ENCODE results near the gene HNRNPF. TPM values are rescaled to one million over a fixed set of nuclear protein-coding genes. Genes with fewer than 3 reads are reported as not detected.
"Not testable (repeated sequence)": the region's sequence is repeated elsewhere in the genome, so short reads cannot be mapped to it uniquely, and the experiment has no call there.

HNRNPF gene
- total RNA-seq, 1 donor from 2014 or later: 175 TPM

DNA sequence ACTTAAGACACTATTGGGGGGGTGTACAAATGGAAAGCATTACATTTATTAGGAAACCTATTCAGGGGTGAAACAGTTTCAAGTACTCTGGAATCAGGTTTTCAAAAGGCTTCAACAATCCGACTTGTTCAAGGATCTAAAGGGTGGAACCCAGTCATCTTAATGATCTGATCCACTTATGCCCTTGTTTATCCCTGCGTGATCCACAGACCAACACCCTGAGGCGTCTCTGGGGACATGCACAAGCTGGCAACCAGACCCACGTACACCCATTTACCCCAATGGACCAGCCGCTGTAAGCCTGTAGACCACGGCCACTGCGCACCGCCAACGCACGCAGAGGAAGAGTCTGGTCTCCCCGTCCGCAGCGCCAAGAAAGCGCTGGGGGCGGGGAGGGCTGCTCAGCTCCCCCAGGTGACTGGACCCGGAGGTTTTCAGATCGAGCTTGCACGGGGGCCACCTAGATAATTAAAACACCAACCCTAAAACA, 13.4 kb downstream of the HNRNPF start:
- Histone ChIP-seq H3K9ac (peak overlapping the region; percentile 24), H3K36me3 (peaks cover 19% of the 10 kb centered on the region), H3K27me3 (no peaks in the 10 kb centered on the region), H3K4me3 (peak overlapping the region; percentile 66), H3K79me2 (ENCODE audit: low read depth) (peaks cover 99% of the 10 kb centered on the region), H3K27ac (no peak overlapping the region), H3K4me2 (peak overlapping the region; percentile 87), H2AFZ (replicated peaks) (no peak overlapping the region), H3K4me1 (peaks cover 31% of the 10 kb centered on the region), H4K20me1 (ENCODE audit: low read depth) (peaks cover 90% of the 10 kb centered on the region), H3F3A (ENCODE audit: low read depth) (peaks cover 71% of the 10 kb centered on the region), H3K9me3 (ENCODE audit: low read depth) (no peaks in the 10 kb centered on the region)
- peaks cover 38% of the 10 kb centered on the region for H3K36me3 Mint-ChIP-seq
- no peak for DNase-seq (ENCODE audit: low spot score)
- H3K4me3 Mint-ChIP-seq: peak overlapping the region; percentile 90
- no peak for TF ChIP-seq EZH2phosphoT487 (IDR thresholded peaks at IDR 0.05)
- TF ChIP-seq, protein P1, sequence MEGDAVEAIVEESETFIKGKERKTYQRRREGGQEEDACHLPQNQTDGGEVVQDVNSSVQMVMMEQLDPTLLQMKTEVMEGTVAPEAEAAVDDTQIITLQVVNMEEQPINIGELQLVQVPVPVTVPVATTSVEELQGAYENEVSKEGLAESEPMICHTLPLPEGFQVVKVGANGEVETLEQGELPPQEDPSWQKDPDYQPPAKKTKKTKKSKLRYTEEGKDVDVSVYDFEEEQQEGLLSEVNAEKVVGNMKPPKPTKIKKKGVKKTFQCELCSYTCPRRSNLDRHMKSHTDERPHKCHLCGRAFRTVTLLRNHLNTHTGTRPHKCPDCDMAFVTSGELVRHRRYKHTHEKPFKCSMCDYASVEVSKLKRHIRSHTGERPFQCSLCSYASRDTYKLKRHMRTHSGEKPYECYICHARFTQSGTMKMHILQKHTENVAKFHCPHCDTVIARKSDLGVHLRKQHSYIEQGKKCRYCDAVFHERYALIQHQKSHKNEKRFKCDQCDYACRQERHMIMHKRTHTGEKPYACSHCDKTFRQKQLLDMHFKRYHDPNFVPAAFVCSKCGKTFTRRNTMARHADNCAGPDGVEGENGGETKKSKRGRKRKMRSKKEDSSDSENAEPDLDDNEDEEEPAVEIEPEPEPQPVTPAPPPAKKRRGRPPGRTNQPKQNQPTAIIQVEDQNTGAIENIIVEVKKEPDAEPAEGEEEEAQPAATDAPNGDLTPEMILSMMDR (IDR thresholded peaks at IDR 0.05): no peak
- TF ChIP-seq EZH2 (IDR thresholded peaks at IDR 0.05): peak; percentile 23
- peaks cover 45% of the 10 kb centered on the region for H3K4me1 Mint-ChIP-seq
- H3K9me3 Mint-ChIP-seq: peaks cover 2% of the 10 kb centered on the region
- H3K27ac Mint-ChIP-seq: peak overlapping the region; percentile 91
- H3K27me3 Mint-ChIP-seq (ENCODE audit: insufficient read depth, low read depth): peaks cover 6% of the 10 kb centered on the region

DNA sequence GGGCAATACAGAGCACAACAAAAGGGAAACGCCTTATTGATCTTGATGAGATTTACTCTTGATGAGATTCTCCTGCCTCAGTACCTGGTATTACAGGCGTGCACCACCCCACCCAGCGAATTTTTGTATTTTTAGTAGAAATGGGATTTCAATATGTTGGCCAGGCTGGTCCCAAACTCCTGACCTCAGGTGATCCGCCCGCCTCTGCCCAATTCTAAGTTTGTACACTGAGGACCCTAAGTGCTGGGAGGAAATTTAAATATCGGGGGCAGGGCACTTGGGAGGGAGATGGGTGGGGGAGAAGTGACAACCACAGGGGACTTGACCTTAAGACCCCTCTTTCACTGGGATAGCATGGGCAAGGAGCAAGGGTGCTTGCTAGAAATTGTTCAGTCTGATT, 14.1 kb downstream of the HNRNPF start:
- H3K4me3 Mint-ChIP-seq: peak overlapping the region; percentile 90
- Histone ChIP-seq H3K4me1 (peaks cover 31% of the 10 kb centered on the region), H3K9me3 (ENCODE audit: low read depth) (no peaks in the 10 kb centered on the region), H3K4me3 (peak overlapping the region; percentile 66), H3K79me2 (ENCODE audit: low read depth) (peaks cover 99% of the 10 kb centered on the region), H3F3A (ENCODE audit: low read depth) (peaks cover 74% of the 10 kb centered on the region), H4K20me1 (ENCODE audit: low read depth) (peaks cover 90% of the 10 kb centered on the region), H3K36me3 (peaks cover 19% of the 10 kb centered on the region), H3K9ac (no peak overlapping the region), H2AFZ (replicated peaks) (no peak overlapping the region), H3K27ac (no peak overlapping the region), H3K4me2 (peak overlapping the region; percentile 87), H3K27me3 (no peaks in the 10 kb centered on the region)
- H3K27me3 Mint-ChIP-seq (ENCODE audit: insufficient read depth, low read depth): peaks cover 6% of the 10 kb centered on the region
- H3K36me3 Mint-ChIP-seq: peaks cover 43% of the 10 kb centered on the region
- DNase-seq (ENCODE audit: low spot score): no peak
- no peak overlapping the region for H3K27ac Mint-ChIP-seq
- TF ChIP-seq, protein P1 (IDR thresholded peaks at IDR 0.05): no peak
- TF ChIP-seq EZH2 (IDR thresholded peaks at IDR 0.05): no peak
- no peak for TF ChIP-seq EZH2phosphoT487 (IDR thresholded peaks at IDR 0.05)
- peaks cover 2% of the 10 kb centered on the region for H3K9me3 Mint-ChIP-seq
- peaks cover 47% of the 10 kb centered on the region for H3K4me1 Mint-ChIP-seq

DNA sequence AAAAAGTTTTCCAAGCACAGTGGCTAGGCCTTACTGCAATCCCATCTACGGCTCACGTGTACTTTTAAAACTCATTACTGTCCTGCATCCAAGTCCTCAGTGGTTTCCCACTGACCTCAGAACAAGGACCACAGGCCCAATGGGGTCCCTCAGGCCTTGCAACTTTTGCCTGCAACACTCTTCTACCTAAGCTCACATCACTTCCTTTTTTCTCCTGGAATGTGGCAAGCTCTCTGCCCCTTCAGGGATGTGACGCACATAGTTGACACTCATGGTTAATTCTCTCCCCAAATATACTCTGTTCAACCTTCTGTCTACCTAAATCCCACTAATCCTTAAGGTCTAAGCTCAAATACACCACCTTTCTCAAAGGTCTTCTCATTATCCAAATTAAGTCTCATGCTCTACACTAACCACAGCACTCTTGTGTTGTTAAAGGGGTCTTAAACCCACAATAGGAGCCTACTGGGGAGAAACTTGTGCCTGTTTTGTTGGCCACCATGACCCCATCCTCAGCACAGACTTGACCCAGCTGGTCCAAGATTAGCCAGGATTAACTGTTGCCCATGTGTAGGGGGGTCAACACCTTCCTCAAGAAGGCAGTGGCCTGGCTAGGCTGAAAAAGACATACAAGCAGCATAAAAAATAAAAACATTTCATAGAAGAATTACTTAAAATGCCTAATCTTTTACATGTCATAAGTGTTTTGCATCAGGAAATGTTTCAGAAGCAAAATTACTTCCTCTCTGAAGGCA, 15.2 kb downstream of the HNRNPF start:
- Histone ChIP-seq H4K20me1 (ENCODE audit: low read depth) (peaks cover 90% of the 10 kb centered on the region), H3K4me3 (no peak overlapping the region), H3K27me3 (no peaks in the 10 kb centered on the region), H3K79me2 (ENCODE audit: low read depth) (peaks cover 99% of the 10 kb centered on the region), H2AFZ (replicated peaks) (no peak overlapping the region), H3K36me3 (peaks cover 24% of the 10 kb centered on the region), H3K27ac (no peak overlapping the region), H3K4me2 (peak overlapping the region; percentile 87), H3K4me1 (peaks cover 23% of the 10 kb centered on the region), H3K9me3 (ENCODE audit: low read depth) (no peaks in the 10 kb centered on the region), H3K9ac (no peak overlapping the region), H3F3A (ENCODE audit: low read depth) (peaks cover 71% of the 10 kb centered on the region)
- Mint-ChIP-seq H3K36me3 (peaks cover 40% of the 10 kb centered on the region), H3K9me3 (peaks cover 2% of the 10 kb centered on the region), H3K4me1 (peaks cover 38% of the 10 kb centered on the region), H3K27ac (no peak overlapping the region), H3K4me3 (no peak overlapping the region), H3K27me3 (ENCODE audit: insufficient read depth, low read depth) (peaks cover 6% of the 10 kb centered on the region)
- DNase-seq (ENCODE audit: low spot score): no peak
- no peak for TF ChIP-seq EZH2 (IDR thresholded peaks at IDR 0.05)
- TF ChIP-seq, protein P1 (IDR thresholded peaks at IDR 0.05): no peak
- no peak for TF ChIP-seq EZH2phosphoT487 (IDR thresholded peaks at IDR 0.05)

- H3K4me2 ChIP-seq; H3K27me3 Mint-ChIP-seq (ENCODE audit: insufficient read depth, low read depth); H2AFZ ChIP-seq (replicated peaks); H3K27ac ChIP-seq; H3K4me3 Mint-ChIP-seq; H3K9me3 ChIP-seq (ENCODE audit: low read depth); H3K9ac ChIP-seq; H3K27ac Mint-ChIP-seq; H3K4me3 ChIP-seq; H3K9me3 Mint-ChIP-seq; H3K27me3 ChIP-seq; DNase-seq (ENCODE audit: low spot score): not testable (repeated sequence)
- Histone ChIP-seq H3K4me1 (peaks cover 23% of the 10 kb centered on the region), H3K79me2 (ENCODE audit: low read depth) (peaks cover 99% of the 10 kb centered on the region), H3K36me3 (peaks cover 27% of the 10 kb centered on the region), H4K20me1 (ENCODE audit: low read depth) (peaks cover 90% of the 10 kb centered on the region), H3F3A (ENCODE audit: low read depth) (peaks cover 71% of the 10 kb centered on the region)
- H3K36me3 Mint-ChIP-seq: peaks cover 40% of the 10 kb centered on the region
- peaks cover 35% of the 10 kb centered on the region for H3K4me1 Mint-ChIP-seq
Measured at GRCh38 chr10:43393186-43393585, 15.8 kb downstream of the HNRNPF start.

Data from neural progenitor cell (in vitro differentiated cells).